GM19099 (cell line): ENCODE results near the gene PRR3.

Source experiments
- POLR2A ChIP-seq: IDR thresholded peaks from 3 replicates; pipeline ENCODE4 v1.6.1; 2011; ENCODE audit warnings: low read depth; ENCODE audit not compliant: insufficient read length; ENCODE audit errors: extremely low read depth

Gene PRR3

GRCh38 chr6:30564114-30564513 is 7.0 kb downstream of the PRR3 start:
- TF ChIP-seq POLR2A = no peak

- no peak for TF ChIP-seq POLR2A
These were observed 8.7 kb downstream of the PRR3 start for GRCh38 chr6:30565772-30566171.

- TF ChIP-seq POLR2A = no peak
These were observed 11.2 kb downstream of the PRR3 start for GRCh38 chr6:30568245-30568644.

- TF ChIP-seq POLR2A = no peak
These were observed 13.2 kb downstream of the PRR3 start for GRCh38 chr6:30570263-30570662.

GRCh38 chr6:30570740-30571074 is 13.6 kb downstream of the PRR3 start:
- TF ChIP-seq POLR2A = no peak

- peak; percentile 95 for TF ChIP-seq POLR2A
These were observed 14.1 kb downstream of the PRR3 start, which contains the start of gene ABCF1 for GRCh38 chr6:30571075-30571761. Gene ABCF1, plus strand, starts transcription at chr6:30571442. Its CDS starts 46 bp downstream, at chr6:30571488.

GRCh38 chr6:30571762-30572082 is 14.6 kb downstream of the PRR3 start:
- no peak for TF ChIP-seq POLR2A

- no peak for TF ChIP-seq POLR2A
These were observed 15.1 kb downstream of the PRR3 start for GRCh38 chr6:30572148-30572547.

- TF ChIP-seq POLR2A = no peak
These were observed 16.0 kb downstream of the PRR3 start for GRCh38 chr6:30573113-30573512.

- no peak for TF ChIP-seq POLR2A
These were observed 21.0 kb downstream of the PRR3 start for GRCh38 chr6:30578051-30578450.

- no peak for TF ChIP-seq POLR2A
These were observed 26.8 kb downstream of the PRR3 start for GRCh38 chr6:30583921-30584320.

- no peak for TF ChIP-seq POLR2A
These were observed 32.8 kb downstream of the PRR3 start for GRCh38 chr6:30589754-30590358.

- no peak for TF ChIP-seq POLR2A
These were observed 33.4 kb downstream of the PRR3 start for GRCh38 chr6:30590509-30590908.

GRCh38 chr6:30591008-30591407 is 33.9 kb downstream of the PRR3 start:
- no peak for TF ChIP-seq POLR2A

- no peak for TF ChIP-seq POLR2A
These were observed 35.2 kb downstream of the PRR3 start for GRCh38 chr6:30592287-30592686.

GRCh38 chr6:30597315-30598144 is 40.4 kb downstream of the PRR3 start:
- TF ChIP-seq POLR2A = peak; percentile 30

- TF ChIP-seq POLR2A = no peak
These were observed 42.0 kb downstream of the PRR3 start for GRCh38 chr6:30598912-30599624.
